Measurements from ENCODE around the gene BEND7.

- TF ChIP-seq POU2F2 (IDR thresholded peaks at IDR 0.05; ENCODE audit: low read depth, low read length) (no peak), POLR2AphosphoS5 (IDR thresholded peaks at IDR 0.05; ENCODE audit: low read depth, low read length) (no peak), POLR2A (IDR thresholded peaks at IDR 0.05; ENCODE audit: low read depth, low read length) (no peak), TAF1 (IDR thresholded peaks at IDR 0.05; ENCODE audit: low read depth, low read length) (no peak)
These were observed at the start of gene BEND7 for GRCh38 chr10:13528875-13529713.
